Measurements from ENCODE around the gene KHDC4. TPM values are rescaled to one million over a fixed set of nuclear protein-coding genes. Genes with fewer than 3 reads are reported as not detected.

Gene KHDC4
- total and polyA plus RNA-seq, 4 donors, result 15.4 to 63.1 (median 34.6) TPM

DNA sequence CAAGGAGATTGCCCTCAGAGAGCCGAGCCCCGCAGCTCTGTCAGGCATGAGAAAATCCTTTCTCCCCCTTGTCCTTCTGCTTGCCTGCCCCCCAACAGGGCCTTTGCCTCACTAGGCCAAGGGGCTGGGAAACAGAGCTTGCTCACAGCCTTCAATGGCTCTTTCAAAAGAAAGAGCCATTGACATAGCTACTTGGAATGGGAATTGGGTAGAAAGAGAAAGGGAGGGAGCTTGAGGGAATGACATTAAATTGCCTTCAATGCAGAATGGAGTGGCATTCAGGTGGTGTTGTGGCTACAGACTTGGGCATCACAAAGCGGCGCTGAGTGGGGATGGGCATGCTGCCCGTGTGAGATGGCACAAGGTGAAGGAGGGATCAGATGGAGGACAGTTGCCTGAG lies 61.7 kb downstream of the KHDC4 start:
- H3K36me3 ChIP-seq (ENCODE audit: control insufficient read depth in 4 of 4, insufficient read depth in 4 of 4, low read length in 4 of 4), result peaks cover 0 to 2% (median 0%) of the 10 kb centered on the region in 4 donors
- no peak overlapping the region for H3K27ac ChIP-seq (ENCODE audit: low read depth in 1 of 2, low read length in 1 of 2)
- no peaks in the 10 kb centered on the region for H3K27me3 ChIP-seq (ENCODE audit: control insufficient read depth in 3 of 3, insufficient read depth in 3 of 3, low read length in 2 of 3)
- TF ChIP-seq, protein P1, sequence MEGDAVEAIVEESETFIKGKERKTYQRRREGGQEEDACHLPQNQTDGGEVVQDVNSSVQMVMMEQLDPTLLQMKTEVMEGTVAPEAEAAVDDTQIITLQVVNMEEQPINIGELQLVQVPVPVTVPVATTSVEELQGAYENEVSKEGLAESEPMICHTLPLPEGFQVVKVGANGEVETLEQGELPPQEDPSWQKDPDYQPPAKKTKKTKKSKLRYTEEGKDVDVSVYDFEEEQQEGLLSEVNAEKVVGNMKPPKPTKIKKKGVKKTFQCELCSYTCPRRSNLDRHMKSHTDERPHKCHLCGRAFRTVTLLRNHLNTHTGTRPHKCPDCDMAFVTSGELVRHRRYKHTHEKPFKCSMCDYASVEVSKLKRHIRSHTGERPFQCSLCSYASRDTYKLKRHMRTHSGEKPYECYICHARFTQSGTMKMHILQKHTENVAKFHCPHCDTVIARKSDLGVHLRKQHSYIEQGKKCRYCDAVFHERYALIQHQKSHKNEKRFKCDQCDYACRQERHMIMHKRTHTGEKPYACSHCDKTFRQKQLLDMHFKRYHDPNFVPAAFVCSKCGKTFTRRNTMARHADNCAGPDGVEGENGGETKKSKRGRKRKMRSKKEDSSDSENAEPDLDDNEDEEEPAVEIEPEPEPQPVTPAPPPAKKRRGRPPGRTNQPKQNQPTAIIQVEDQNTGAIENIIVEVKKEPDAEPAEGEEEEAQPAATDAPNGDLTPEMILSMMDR (IDR thresholded peaks at IDR 0.05; ENCODE audit: control extremely low read depth, extremely low read depth), result no peak
- no peak overlapping the region for H3K9ac ChIP-seq (ENCODE audit: insufficient read depth in 1 of 2, low read length in 2 of 2)
- WGBS, 2 donors, result 91 to 96% methylated on average over 5 of the region's 5 CpGs
- no peaks in the 10 kb centered on the region for H3K9me3 ChIP-seq (ENCODE audit: control insufficient read depth in 4 of 4, insufficient read depth in 3 of 4, low read length in 3 of 4)
- ATAC-seq (ENCODE audit: insufficient read depth, low FRiP score), result no peak
- H3K4me3 ChIP-seq, result no peak overlapping the region
- H3K4me1 ChIP-seq (ENCODE audit: control insufficient read depth in 5 of 5, insufficient read depth in 5 of 5, low read length in 5 of 5), result peaks cover 0 to 3% (median 0%) of the 10 kb centered on the region in 5 donors
- no peak for DNase-seq

DNA sequence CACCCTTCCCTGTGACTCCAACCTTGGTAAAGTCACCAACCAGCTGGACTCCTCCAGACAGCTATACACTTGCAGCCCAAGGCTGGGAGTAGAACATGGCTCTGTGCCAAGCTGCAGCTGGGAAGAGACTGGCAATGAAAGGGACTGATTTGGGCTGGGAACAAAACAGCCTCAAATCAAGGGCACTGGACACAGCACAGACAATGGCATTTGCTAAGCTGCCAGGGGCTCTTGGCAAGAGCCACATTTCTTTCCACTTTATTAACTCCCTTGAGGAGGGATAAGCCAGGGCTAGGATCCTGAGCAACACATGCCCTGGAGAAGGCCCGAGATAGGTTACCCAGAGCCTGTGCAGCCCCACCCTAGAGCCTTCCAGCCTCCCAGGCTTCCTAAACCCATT lies 62.8 kb downstream of the KHDC4 start:
- peaks cover 0 to 3% (median 0%) of the 10 kb centered on the region in 5 donors for H3K4me1 ChIP-seq (ENCODE audit: control insufficient read depth in 5 of 5, insufficient read depth in 5 of 5, low read length in 5 of 5)
- 72 to 73% methylated on average over 1 of the region's 1 CpG for WGBS, 2 donors
- no peak overlapping the region for H3K9ac ChIP-seq (ENCODE audit: insufficient read depth in 1 of 2, low read length in 2 of 2)
- H3K36me3 ChIP-seq (ENCODE audit: control insufficient read depth in 4 of 4, insufficient read depth in 4 of 4, low read length in 4 of 4), result peaks cover 0 to 2% (median 0%) of the 10 kb centered on the region in 4 donors
- TF ChIP-seq, protein P1 (IDR thresholded peaks at IDR 0.05; ENCODE audit: control extremely low read depth, extremely low read depth), result no peak
- DNase-seq (peak; percentile 70 to 77 (median 75)), ATAC-seq (ENCODE audit: insufficient read depth, low FRiP score) (no peak)
- H3K27me3 ChIP-seq (ENCODE audit: control insufficient read depth in 3 of 3, insufficient read depth in 3 of 3, low read length in 2 of 3), result no peaks in the 10 kb centered on the region
- H3K27ac ChIP-seq (ENCODE audit: low read depth in 1 of 2, low read length in 1 of 2), result no peak overlapping the region
- H3K4me3 ChIP-seq, result no peak overlapping the region
- no peaks in the 10 kb centered on the region for H3K9me3 ChIP-seq (ENCODE audit: control insufficient read depth in 4 of 4, insufficient read depth in 3 of 4, low read length in 3 of 4)

DNA sequence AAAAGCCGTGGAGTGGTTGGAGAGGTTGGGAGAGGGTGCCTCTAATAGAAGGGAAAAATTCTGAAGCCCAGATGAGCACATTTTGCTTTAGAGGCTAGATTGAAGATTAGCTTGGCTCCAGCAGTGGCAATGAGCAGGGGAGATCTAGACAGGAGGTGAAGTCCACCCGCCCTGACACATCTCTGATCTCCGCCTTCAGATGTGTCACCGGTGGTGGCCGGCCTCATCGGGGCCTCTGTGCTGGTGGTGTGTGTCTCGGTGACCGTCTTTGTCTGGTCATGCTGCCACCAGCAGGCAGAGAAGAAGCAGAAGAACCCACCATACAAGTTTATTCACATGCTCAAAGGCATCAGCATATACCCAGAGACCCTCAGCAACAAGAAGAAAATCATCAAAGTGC lies 66.4 kb downstream of the KHDC4 start:
- H3K27me3 ChIP-seq (ENCODE audit: control insufficient read depth in 3 of 3, insufficient read depth in 3 of 3, low read length in 2 of 3), result no peaks in the 10 kb centered on the region
- H3K9ac ChIP-seq (ENCODE audit: insufficient read depth in 1 of 2, low read length in 2 of 2), result no peak overlapping the region
- DNase-seq (no peak), ATAC-seq (ENCODE audit: insufficient read depth, low FRiP score) (no peak)
- no peaks in the 10 kb centered on the region for H3K9me3 ChIP-seq (ENCODE audit: control insufficient read depth in 4 of 4, insufficient read depth in 3 of 4, low read length in 3 of 4)
- 91 to 92% methylated on average over 8 of the region's 8 CpGs for WGBS, 2 donors
- H3K27ac ChIP-seq (ENCODE audit: low read depth in 1 of 2, low read length in 1 of 2), result no peak overlapping the region
- TF ChIP-seq, protein P1 (IDR thresholded peaks at IDR 0.05; ENCODE audit: control extremely low read depth, extremely low read depth), result no peak
- H3K4me3 ChIP-seq, result no peak overlapping the region
- H3K36me3 ChIP-seq (ENCODE audit: control insufficient read depth in 4 of 4, insufficient read depth in 4 of 4, low read length in 4 of 4), result peaks cover 0 to 2% (median 0%) of the 10 kb centered on the region in 4 donors
- H3K4me1 ChIP-seq (ENCODE audit: control insufficient read depth in 5 of 5, insufficient read depth in 5 of 5, low read length in 5 of 5), result peaks cover 0 to 3% (median 0%) of the 10 kb centered on the region in 5 donors

DNA sequence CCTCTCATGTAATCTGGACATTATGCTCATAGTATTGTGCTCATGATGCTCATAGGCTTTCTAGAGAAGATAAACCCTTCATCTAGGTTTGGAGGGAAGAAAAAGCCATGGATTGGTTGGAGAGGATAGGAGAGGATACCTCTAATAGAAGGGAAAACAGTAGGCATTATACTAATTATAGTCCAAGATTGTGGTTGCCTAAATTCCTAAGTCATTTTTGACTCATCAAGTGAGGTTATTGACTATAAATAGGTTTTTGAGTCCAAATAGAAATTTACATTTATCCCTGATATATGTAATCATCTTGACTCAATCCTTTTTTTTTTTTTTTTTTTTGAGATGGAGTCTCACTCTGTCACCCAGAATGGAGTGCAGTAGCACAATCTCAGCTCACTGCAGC lies 69.8 kb downstream of the KHDC4 start:
- Histone ChIP-seq H3K9ac (ENCODE audit: insufficient read depth in 1 of 2, low read length in 2 of 2) (no peak overlapping the region), H3K27ac (ENCODE audit: low read depth in 1 of 2, low read length in 1 of 2) (no peak overlapping the region), H3K36me3 (ENCODE audit: control insufficient read depth in 4 of 4, insufficient read depth in 4 of 4, low read length in 4 of 4) (no peaks in the 10 kb centered on the region), H3K9me3 (ENCODE audit: control insufficient read depth in 4 of 4, insufficient read depth in 3 of 4, low read length in 3 of 4) (no peaks in the 10 kb centered on the region), H3K4me3 (no peak overlapping the region), H3K4me1 (ENCODE audit: control insufficient read depth in 5 of 5, insufficient read depth in 5 of 5, low read length in 5 of 5) (peaks cover 0 to 13% (median 0%) of the 10 kb centered on the region in 5 donors), H3K27me3 (ENCODE audit: control insufficient read depth in 3 of 3, insufficient read depth in 3 of 3, low read length in 2 of 3) (no peaks in the 10 kb centered on the region)
- no peak for DNase-seq
- TF ChIP-seq, protein P1 (IDR thresholded peaks at IDR 0.05; ENCODE audit: control extremely low read depth, extremely low read depth), result no peak
- no peak for ATAC-seq (ENCODE audit: insufficient read depth, low FRiP score)

Data from lung (tissue), 12 donors.